GM23338 (cell line): ENCODE measurements around the gene UBE2Q2. TPM values are rescaled to one million over a fixed set of nuclear protein-coding genes. Genes with fewer than 3 reads are reported as not detected.
A peak's percentile ranks its signal among the peaks of the same experiment; 100 is the strongest.
"Not testable (repeated sequence)": the region's sequence is repeated elsewhere in the genome, so short reads cannot be mapped to it uniquely, and the experiment has no call there.

ENCODE experiments used
- ATAC-seq: fragments of 200-7000 bp; cut with Tn5 transposase; 3 replicates; pipeline ENCODE4 v1.9.1; 2020
- DNase-seq: peaks from one replicate; pipeline ENCODE4 v3.0.0-alpha.2; 2015; ENCODE audit warnings: low spot score
- H2AFZ ChIP-seq: fragments of 200-600 bp; sonication (generic); 2 replicates; pipeline ENCODE4 v1.8.0; 2016; ENCODE audit warnings: antibody characterized with exemption, mild to moderate bottlenecking, moderate library complexity
- H3F3A ChIP-seq: fragments of 200-600 bp; sonication (generic); replicated peaks from 2 replicates; pipeline ENCODE4 v1.8.0; 2017; ENCODE audit warnings: antibody characterized with exemption, mixed run types, low read depth
- H3K27ac ChIP-seq: fragments of 200-600 bp; sonication (generic); 2 replicates; pipeline ENCODE4 v1.6.1; 2016; ENCODE audit warnings: low read depth
- H3K27me3 ChIP-seq: fragments of 200-600 bp; sonication (generic); 2 replicates; pipeline ENCODE4 v1.8.0; 2016; ENCODE audit warnings: mild to moderate bottlenecking, mixed run types, moderate library complexity; ENCODE audit not compliant: insufficient read depth
- H3K36me3 ChIP-seq: fragments of 200-600 bp; sonication (generic); 2 replicates; pipeline ENCODE4 v1.8.0; 2016; ENCODE audit warnings: mild to moderate bottlenecking; ENCODE audit not compliant: insufficient read depth
- H3K4me1 ChIP-seq: fragments of 200-600 bp; sonication (generic); 2 replicates; pipeline ENCODE4 v1.8.0; 2016; ENCODE audit warnings: mild to moderate bottlenecking, moderate library complexity; ENCODE audit not compliant: insufficient read depth
- H3K4me2 ChIP-seq: fragments of 200-600 bp; sonication (generic); 2 replicates; pipeline ENCODE4 v1.7.1; 2017; ENCODE audit warnings: mixed run types
- H3K4me3 ChIP-seq: fragments of 200-600 bp; sonication (generic); 2 replicates; pipeline ENCODE4 v1.6.1; 2016; ENCODE audit warnings: mixed run types
- H3K79me2 ChIP-seq: fragments of 200-600 bp; sonication (generic); replicated peaks from 2 replicates; pipeline ENCODE4 v1.8.0; 2017; ENCODE audit warnings: mild to moderate bottlenecking; ENCODE audit not compliant: insufficient read depth
- H3K9me2 ChIP-seq: fragments of 200-600 bp; sonication (generic); 2 replicates; pipeline ENCODE4 v1.8.0; 2017; ENCODE audit not compliant: insufficient read depth
- H4K20me1 ChIP-seq: fragments of 200-600 bp; sonication (generic); replicated peaks from 2 replicates; pipeline ENCODE4 v1.8.0; 2017; ENCODE audit warnings: mild to moderate bottlenecking; ENCODE audit not compliant: insufficient read depth
- H3K27ac Mint-ChIP-seq: 2 replicates; pipeline ENCODE4 v1.8.0; 2020; ENCODE audit warnings: inconsistent platforms, mild to moderate bottlenecking, moderate library complexity, mixed read lengths
- H3K27me3 Mint-ChIP-seq: 3 replicates; pipeline ENCODE4 v1.8.0; 2022; ENCODE audit warnings: low read depth, mild to moderate bottlenecking, moderate library complexity, mixed read lengths, inconsistent platforms; ENCODE audit not compliant: insufficient read depth, poor library complexity
- H3K36me3 Mint-ChIP-seq: 3 replicates; pipeline ENCODE4 v1.8.0; 2021; ENCODE audit warnings: low read depth, mild to moderate bottlenecking, inconsistent platforms, moderate library complexity, mixed read lengths
- H3K4me1 Mint-ChIP-seq: 3 replicates; pipeline ENCODE4 v1.8.0; 2020; ENCODE audit warnings: mild to moderate bottlenecking, inconsistent platforms, mixed read lengths
- H3K4me3 Mint-ChIP-seq: 3 replicates; pipeline ENCODE4 v1.8.0; 2021; ENCODE audit warnings: moderate library complexity, mild to moderate bottlenecking, inconsistent platforms, mixed read lengths
- H3K9me3 Mint-ChIP-seq: 3 replicates; pipeline ENCODE4 v1.8.0; 2020; ENCODE audit warnings: moderate library complexity, mild to moderate bottlenecking, inconsistent platforms, mixed read lengths
- CTCF ChIP-seq, 2 experiments: fragments of 200-600 bp in 1 of 2; sonication (generic) in 1 of 2; conservative IDR thresholded peaks; 2 replicates each; pipeline versions ENCODE4 v1.5.1 to v1.6.1; 2016 to 2017; ENCODE audit warnings: antibody characterized with exemption in 2 of 2, low read depth in 2 of 2, mild to moderate bottlenecking in 2 of 2, moderate library complexity in 1 of 2
- EZH2 ChIP-seq: fragments of 200-600 bp; sonication (generic); IDR thresholded peaks from one replicate; pipeline ENCODE4 v1.8.0; 2017; ENCODE audit warnings: antibody characterized with exemption, mild to moderate bottlenecking, low read depth; ENCODE audit not compliant: unreplicated experiment
- EZH2phosphoT487 ChIP-seq: fragments of 200-600 bp; sonication (generic); IDR thresholded peaks from one replicate; pipeline ENCODE4 v1.8.1; 2018; ENCODE audit warnings: antibody characterized with exemption; ENCODE audit not compliant: unreplicated experiment
- NANOG ChIP-seq: IDR thresholded peaks from 2 replicates; pipeline ENCODE4 v1.6.1; 2016; ENCODE audit warnings: antibody characterized with exemption, borderline replicate concordance
- STAT1 ChIP-seq: IDR thresholded peaks from one replicate; pipeline ENCODE4 v1.6.1; 2016; ENCODE audit warnings: antibody characterized with exemption; ENCODE audit not compliant: unreplicated experiment
- ZNF114 ChIP-seq: fragments of 250-450 bp; sonication (Bioruptor Pico); IDR thresholded peaks from 2 replicates; pipeline ENCODE4 v1.5.0; 2020; ENCODE audit warnings: mild to moderate bottlenecking, moderate library complexity
- polyA plus RNA-seq: library from polyadenylated mRNA; unstranded; fragments of >200 nt; fragmentation: Nextera tagmentation; extraction: Ambion mirVana; gene quantifications from 2 replicates; pipeline ENCODE4 v1.2.1, GENCODE V29; 2016
- total RNA-seq: library from RNA; depleted of rRNA; stranded (reverse); fragments of >200 nt; shearing (Covaris generic); gene quantifications from 2 replicates; pipeline ENCODE4 v1.2.3, GENCODE V29; 2014

The UBE2Q2 gene
- total and polyA plus RNA-seq, 2 experiments from 2014 or later, result 23.7 to 29.3 TPM

GRCh38 chr15:75866045-75866444, 22.8 kb downstream of the UBE2Q2 start:
- not testable (repeated sequence) for H3K27ac ChIP-seq, H2AFZ ChIP-seq, H3F3A ChIP-seq, H3K4me3 ChIP-seq, H3K4me2 ChIP-seq, DNase-seq, H3K27me3 ChIP-seq, ATAC-seq, H3K4me3 Mint-ChIP-seq, H3K9me2 ChIP-seq, H3K36me3 ChIP-seq, H3K27me3 Mint-ChIP-seq, H3K27ac Mint-ChIP-seq, H4K20me1 ChIP-seq, H3K9me3 Mint-ChIP-seq
- Histone ChIP-seq H3K4me1 (peaks cover 44% of the 10 kb centered on the region), H3K79me2 (peaks cover 81% of the 10 kb centered on the region)
- Mint-ChIP-seq H3K36me3 (peaks cover 46% of the 10 kb centered on the region), H3K4me1 (peaks cover 49% of the 10 kb centered on the region)

- Histone ChIP-seq H4K20me1 (no peaks in the 10 kb centered on the region), H2AFZ (no peak overlapping the region), H3K4me2 (peak overlapping the region; percentile 33), H3K27ac (peak overlapping the region; percentile 40), H3K4me3 (no peak overlapping the region), H3K79me2 (peaks cover 72% of the 10 kb centered on the region), H3K4me1 (peaks cover 52% of the 10 kb centered on the region), H3K9me2 (no peaks in the 10 kb centered on the region), H3K27me3 (no peaks in the 10 kb centered on the region), H3F3A (0 out of 2 replicates have a peak, but pooled peaks cover 3% of the 10 kb centered on the region), H3K36me3 (no peaks in the 10 kb centered on the region; the same call in 1 of the 2 replicates)
- ATAC-seq (peak; percentile 64), DNase-seq (no peak)
- Mint-ChIP-seq H3K27me3 (peaks cover 2% of the 10 kb centered on the region), H3K9me3 (no peaks in the 10 kb centered on the region), H3K4me3 (peak overlapping the region; percentile 41; the same call in 1 of the 3 replicates), H3K36me3 (peaks cover 43% of the 10 kb centered on the region), H3K4me1 (peaks cover 57% of the 10 kb centered on the region), H3K27ac (peak overlapping the region; percentile 63)
- TF ChIP-seq CTCF (conservative IDR thresholded peaks at IDR 0.05; ENCODE audit: low read depth in 2 of 2) (no peak), NANOG (no peak), EZH2phosphoT487 (no peak)
Observed at GRCh38 chr15:75866916-75867315, 23.7 kb downstream of the UBE2Q2 start.

GRCh38 chr15:75867449-75867848, 24.2 kb downstream of the UBE2Q2 start:
- Histone ChIP-seq H3K79me2 (peaks cover 67% of the 10 kb centered on the region), H2AFZ (no peak overlapping the region), H3K9me2 (no peaks in the 10 kb centered on the region), H3K27ac (peak overlapping the region; percentile 40), H3K36me3 (no peaks in the 10 kb centered on the region; the same call in 1 of the 2 replicates), H3F3A (0 out of 2 replicates have a peak, but pooled peaks cover 3% of the 10 kb centered on the region), H3K4me1 (peaks cover 58% of the 10 kb centered on the region), H3K4me2 (peak overlapping the region; percentile 33), H3K27me3 (no peaks in the 10 kb centered on the region), H4K20me1 (no peaks in the 10 kb centered on the region), H3K4me3 (peak overlapping the region; percentile 2; the same call in 1 of the 2 replicates)
- ATAC-seq (no peak; the same call in 2 of the 3 replicates), DNase-seq (no peak)
- H3K27ac Mint-ChIP-seq, result peak overlapping the region; percentile 63
- peaks cover 2% of the 10 kb centered on the region for H3K27me3 Mint-ChIP-seq
- no peak for TF ChIP-seq STAT1
- TF ChIP-seq ZNF114 (CRISPR knock-in tag), result no peak
- 0 out of 2 replicates have a peak, but pooled peaks have one; percentile 28 for TF ChIP-seq NANOG
- TF ChIP-seq EZH2, result no peak
- no peaks in the 10 kb centered on the region for H3K9me3 Mint-ChIP-seq
- peak overlapping the region; percentile 41; the same call in 2 of the 3 replicates for H3K4me3 Mint-ChIP-seq
- peaks cover 42% of the 10 kb centered on the region for H3K36me3 Mint-ChIP-seq
- H3K4me1 Mint-ChIP-seq, result peaks cover 62% of the 10 kb centered on the region
